Caco-2 (cell line): ENCODE data around the gene SCAMP4. TPM values are rescaled to one million over a fixed set of nuclear protein-coding genes. Genes with fewer than 3 reads are reported as not detected.

Source experiments
- BruUV-seq: library from RNA; stranded (reverse); fragments of 400-500 nt; replicated peaks from 2 replicates; lab custom pipeline; 2021; lab: Mats Ljungman, UMichigan
- CTCF ChIA-PET: fragments of 300-600 bp; sonication (Branson Sonifier 250); formaldehyde crosslinking; loops from one replicate; lab custom pipeline; 2022; ENCODE audit warnings: antibody characterized with exemption; lab: Charles Lee
- POLR2A ChIA-PET: fragments of 300-600 bp; sonication (Branson Sonifier 250); formaldehyde crosslinking; loops from one replicate; lab custom pipeline; 2022; ENCODE audit warnings: antibody characterized with exemption; lab: Charles Lee
- DNase-seq, 2 experiments: peaks; one replicate each; pipeline versions ENCODE4 v3.0.0 to v3.0.0-alpha.2; 2020 to 2022
- H3K27me3 ChIP-seq: replicated peaks from 2 replicates; pipeline ENCODE4 v1.6.0; 2011; ENCODE audit warnings: low read length; ENCODE audit not compliant: control insufficient read depth, insufficient read depth
- H3K36me3 ChIP-seq: 2 replicates; pipeline ENCODE4 v1.5.1; 2011; ENCODE audit warnings: low read length; ENCODE audit not compliant: control insufficient read depth, insufficient read depth
- H3K4me1 ChIP-seq: fragments of 250-450 bp; sonication (Bioruptor Pico); 2 replicates; pipeline ENCODE4 v1.5.1; 2020; ENCODE audit warnings: mild to moderate bottlenecking
- H3K4me3 ChIP-seq: 2 replicates; pipeline ENCODE4 v1.5.1; 2011; ENCODE audit warnings: low read depth, mild to moderate bottlenecking, control low read depth, low read length
- H3K9me3 ChIP-seq: fragments of 250-450 bp; sonication (Bioruptor Pico); 2 replicates; pipeline ENCODE4 v1.5.1; 2020; ENCODE audit warnings: mild to moderate bottlenecking, moderate library complexity
- H3K27ac Mint-ChIP-seq: one replicate; pipeline ENCODE4 v1.8.0; 2022; ENCODE audit warnings: mixed read lengths; ENCODE audit not compliant: unreplicated experiment
- H3K27me3 Mint-ChIP-seq: one replicate; pipeline ENCODE4 v1.8.0; 2022; ENCODE audit warnings: mixed read lengths; ENCODE audit not compliant: insufficient read depth, unreplicated experiment
- H3K36me3 Mint-ChIP-seq: one replicate; pipeline ENCODE4 v1.8.0; 2022; ENCODE audit warnings: mild to moderate bottlenecking, mixed read lengths; ENCODE audit not compliant: insufficient read depth, unreplicated experiment
- H3K4me1 Mint-ChIP-seq: one replicate; pipeline ENCODE4 v1.8.0; 2022; ENCODE audit warnings: low read depth, mixed read lengths; ENCODE audit not compliant: unreplicated experiment
- H3K4me3 Mint-ChIP-seq: one replicate; pipeline ENCODE4 v1.8.0; 2022; ENCODE audit warnings: mild to moderate bottlenecking, moderate library complexity, mixed read lengths; ENCODE audit not compliant: unreplicated experiment
- H3K9me3 Mint-ChIP-seq: one replicate; pipeline ENCODE4 v1.8.0; 2022; ENCODE audit warnings: mixed read lengths; ENCODE audit not compliant: unreplicated experiment
- intact Hi-C: fragments of 100-400 bp; cut with micrococcal nuclease; formaldehyde crosslinking; loops from one replicate; pipeline ENCODE4 v1.10.0; 2022; ENCODE audit not compliant: unreplicated experiment
- total RNA-seq: library from RNA; stranded (reverse); gene quantifications from 2 replicates; pipeline ENCODE4 v1.2.3, GENCODE V29; 2022
- TF ChIP-seq, protein P1 (sequence below), 2 experiments: fragments of 200-600 bp in 1 of 2; IDR thresholded peaks; 1 replicate in 1 of 2; 2 replicates in 1 of 2; pipeline versions ENCODE4 v1.5.1 to v1.8.0; 2011 to 2022; ENCODE audit warnings: antibody characterized with exemption in 1 of 2, control low read depth in 1 of 2, inconsistent platforms in 1 of 2, low read depth in 1 of 2, low read length in 1 of 2, mild to moderate bottlenecking in 1 of 2, moderate library complexity in 1 of 2; ENCODE audit not compliant: insufficient read depth in 1 of 2, severe bottlenecking in 1 of 2, unreplicated experiment in 1 of 2

Gene SCAMP4
- total RNA-seq, 1 experiment from 2014 or later: 84.1 TPM

DNA sequence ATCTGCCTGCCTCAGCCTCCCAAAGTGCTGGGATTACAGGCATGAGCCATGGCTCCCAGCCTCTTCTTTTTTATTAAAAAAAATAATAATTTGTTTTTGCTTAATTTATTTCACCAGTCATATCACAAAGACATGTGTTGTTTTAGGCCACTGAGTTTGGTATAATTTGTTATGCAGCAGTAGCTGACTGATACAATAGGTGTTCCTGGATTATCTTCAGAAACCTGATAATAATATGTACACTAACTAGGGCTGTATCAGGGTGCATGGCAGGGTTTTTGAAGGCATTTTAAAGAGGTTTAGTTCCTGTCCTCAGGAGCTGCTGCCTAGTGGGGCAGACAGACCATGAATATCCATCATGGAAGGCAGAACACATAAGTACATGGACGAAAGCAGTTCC, 26.2 kb downstream of the SCAMP4 start:
- ChIA-PET CTCF (no interaction called here), POLR2A (no interaction called here)
- Mint-ChIP-seq H3K9me3 (no peaks in the 10 kb centered on the region), H3K4me3 (no peak overlapping the region), H3K4me1 (peaks cover 12% of the 10 kb centered on the region), H3K27me3 (no peaks in the 10 kb centered on the region), H3K36me3 (peaks cover 22% of the 10 kb centered on the region), H3K27ac (no peak overlapping the region)
- no peaks in the 10 kb centered on the region for H3K27me3 ChIP-seq
- no TSS peak for BruUV-seq
- no peaks in the 10 kb centered on the region for H3K36me3 ChIP-seq
- peaks cover 5% of the 10 kb centered on the region; the same call in 1 of the 2 replicates for H3K4me1 ChIP-seq
- TF ChIP-seq, protein P1, sequence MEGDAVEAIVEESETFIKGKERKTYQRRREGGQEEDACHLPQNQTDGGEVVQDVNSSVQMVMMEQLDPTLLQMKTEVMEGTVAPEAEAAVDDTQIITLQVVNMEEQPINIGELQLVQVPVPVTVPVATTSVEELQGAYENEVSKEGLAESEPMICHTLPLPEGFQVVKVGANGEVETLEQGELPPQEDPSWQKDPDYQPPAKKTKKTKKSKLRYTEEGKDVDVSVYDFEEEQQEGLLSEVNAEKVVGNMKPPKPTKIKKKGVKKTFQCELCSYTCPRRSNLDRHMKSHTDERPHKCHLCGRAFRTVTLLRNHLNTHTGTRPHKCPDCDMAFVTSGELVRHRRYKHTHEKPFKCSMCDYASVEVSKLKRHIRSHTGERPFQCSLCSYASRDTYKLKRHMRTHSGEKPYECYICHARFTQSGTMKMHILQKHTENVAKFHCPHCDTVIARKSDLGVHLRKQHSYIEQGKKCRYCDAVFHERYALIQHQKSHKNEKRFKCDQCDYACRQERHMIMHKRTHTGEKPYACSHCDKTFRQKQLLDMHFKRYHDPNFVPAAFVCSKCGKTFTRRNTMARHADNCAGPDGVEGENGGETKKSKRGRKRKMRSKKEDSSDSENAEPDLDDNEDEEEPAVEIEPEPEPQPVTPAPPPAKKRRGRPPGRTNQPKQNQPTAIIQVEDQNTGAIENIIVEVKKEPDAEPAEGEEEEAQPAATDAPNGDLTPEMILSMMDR (IDR thresholded peaks at IDR 0.05; ENCODE audit: insufficient read depth in 1 of 2, low read depth in 1 of 2, low read length in 1 of 2, severe bottlenecking in 1 of 2, unreplicated experiment in 1 of 2): no peak
- intact Hi-C loops: no loop called here
- peaks cover 6% of the 10 kb centered on the region for H3K9me3 ChIP-seq
- H3K4me3 ChIP-seq: no peak overlapping the region
- DNase-seq: no peak

GRCh38 chr19:1932395-1932794, 27.2 kb downstream of the SCAMP4 start:
- POLR2A ChIA-PET: no interaction called here
- no peak overlapping the region for H3K27ac Mint-ChIP-seq
- H3K36me3 Mint-ChIP-seq: peaks cover 21% of the 10 kb centered on the region
- TF ChIP-seq, protein P1 (IDR thresholded peaks at IDR 0.05; ENCODE audit: insufficient read depth in 1 of 2, low read depth in 1 of 2, low read length in 1 of 2, severe bottlenecking in 1 of 2, unreplicated experiment in 1 of 2): no peak
- peaks cover 6% of the 10 kb centered on the region for H3K9me3 ChIP-seq
- H3K4me1 ChIP-seq: peaks cover 5% of the 10 kb centered on the region; the same call in 1 of the 2 replicates
- no peaks in the 10 kb centered on the region for H3K36me3 ChIP-seq
- H3K4me3 ChIP-seq: no peak overlapping the region
- BruUV-seq: no TSS peak
- peaks cover 12% of the 10 kb centered on the region for H3K4me1 Mint-ChIP-seq
- no peaks in the 10 kb centered on the region for H3K27me3 ChIP-seq
- intact Hi-C loops: no loop called here
- no peaks in the 10 kb centered on the region for H3K27me3 Mint-ChIP-seq
- CTCF ChIA-PET: no interaction called here
- no peaks in the 10 kb centered on the region for H3K9me3 Mint-ChIP-seq
- no peak overlapping the region for H3K4me3 Mint-ChIP-seq
- DNase-seq: no peak

- intact Hi-C loops: no loop called here
- Mint-ChIP-seq H3K27ac (no peak overlapping the region), H3K9me3 (no peaks in the 10 kb centered on the region), H3K4me3 (no peak overlapping the region), H3K4me1 (peaks cover 12% of the 10 kb centered on the region), H3K36me3 (peaks cover 14% of the 10 kb centered on the region), H3K27me3 (no peaks in the 10 kb centered on the region)
- Histone ChIP-seq H3K4me3 (no peak overlapping the region), H3K36me3 (no peaks in the 10 kb centered on the region), H3K4me1 (peaks cover 5% of the 10 kb centered on the region; the same call in 1 of the 2 replicates), H3K27me3 (no peaks in the 10 kb centered on the region), H3K9me3 (peaks cover 6% of the 10 kb centered on the region)
- CTCF ChIA-PET: no interaction called here
- TF ChIP-seq, protein P1 (IDR thresholded peaks at IDR 0.05; ENCODE audit: insufficient read depth in 1 of 2, low read depth in 1 of 2, low read length in 1 of 2, severe bottlenecking in 1 of 2, unreplicated experiment in 1 of 2): no peak
- no peak for DNase-seq
- BruUV-seq: no TSS peak
- POLR2A ChIA-PET: no interaction called here
Measured at GRCh38 chr19:1933244-1933643, 28.0 kb downstream of the SCAMP4 start.
